Measurements from ENCODE around the gene RING1.

The RING1 gene

GRCh38 chr6:33172688-33173534, 35.4 kb upstream of the RING1 start:
- peak in 1 of 2 experiments; percentile 18 for DNase-seq

GRCh38 chr6:33173535-33174180, 34.6 kb upstream of the RING1 start:
- no peak for DNase-seq

GRCh38 chr6:33174784-33175183, 33.5 kb upstream of the RING1 start:
- DNase-seq, result no peak

- DNase-seq, result no peak
These were observed 32.7 kb upstream of the RING1 start for GRCh38 chr6:33175436-33176069.

GRCh38 chr6:33176906-33177305, 31.4 kb upstream of the RING1 start:
- DNase-seq, result no peak

- DNase-seq, result no peak
These were observed 30.5 kb upstream of the RING1 start for GRCh38 chr6:33177552-33178446.

- no peak for DNase-seq
These were observed 29.4 kb upstream of the RING1 start for GRCh38 chr6:33178755-33179475.

GRCh38 chr6:33181141-33181540, 27.2 kb upstream of the RING1 start:
- no peak for DNase-seq

GRCh38 chr6:33183071-33183683, 25.1 kb upstream of the RING1 start:
- DNase-seq, result no peak

GRCh38 chr6:33185190-33185589, 23.1 kb upstream of the RING1 start:
- no peak for DNase-seq

GRCh38 chr6:33185654-33186187, 22.6 kb upstream of the RING1 start:
- DNase-seq, result no peak

GRCh38 chr6:33187809-33188208, 20.5 kb upstream of the RING1 start:
- no peak for DNase-seq

- DNase-seq, result no peak
These were observed 19.1 kb upstream of the RING1 start for GRCh38 chr6:33189164-33189563.

- DNase-seq, result no peak
These were observed 18.5 kb upstream of the RING1 start for GRCh38 chr6:33189625-33190448.

- DNase-seq, result no peak
These were observed 17.7 kb upstream of the RING1 start for GRCh38 chr6:33190504-33191107.

GRCh38 chr6:33191383-33192104, 16.8 kb upstream of the RING1 start:
- no peak for DNase-seq

GRCh38 chr6:33192105-33192646, 16.1 kb upstream of the RING1 start, which contains the start of gene COL11A2:
Gene COL11A2, minus strand, starts transcription at chr6:33192467. Its CDS starts 227 bp downstream, at chr6:33192240.
- DNase-seq, result no peak

GRCh38 chr6:33192671-33193602, 15.4 kb upstream of the RING1 start:
- peak in 1 of 2 experiments; percentile 29 for DNase-seq
